ENCODE measurements around the gene PRDM12.

DNA sequence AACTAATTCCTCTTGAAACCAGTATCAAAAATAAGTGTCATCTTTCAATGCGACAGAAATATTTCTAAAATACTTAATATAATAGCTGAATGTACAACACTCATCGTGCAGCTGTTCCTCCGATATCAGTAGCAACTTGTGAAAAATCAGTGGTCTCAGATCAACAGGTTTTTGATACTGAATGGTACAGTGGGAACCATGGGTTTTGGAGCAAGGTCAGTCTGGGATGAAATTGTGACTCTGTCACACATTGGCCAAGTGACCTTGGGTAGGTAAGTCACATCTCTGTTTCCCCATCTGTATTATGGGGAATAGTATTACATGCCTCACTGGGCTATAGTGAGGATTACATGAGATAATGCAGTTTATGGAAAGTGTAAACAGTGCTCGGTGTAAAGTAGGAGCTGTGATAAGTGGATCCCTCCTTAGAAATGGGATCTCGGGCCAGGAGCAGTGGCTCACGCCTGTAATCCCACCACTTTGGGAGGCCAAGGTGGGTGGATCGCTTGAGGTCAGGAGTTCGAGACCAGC, 46.5 kb downstream of the PRDM12 start:
- TF ChIP-seq, protein P1, sequence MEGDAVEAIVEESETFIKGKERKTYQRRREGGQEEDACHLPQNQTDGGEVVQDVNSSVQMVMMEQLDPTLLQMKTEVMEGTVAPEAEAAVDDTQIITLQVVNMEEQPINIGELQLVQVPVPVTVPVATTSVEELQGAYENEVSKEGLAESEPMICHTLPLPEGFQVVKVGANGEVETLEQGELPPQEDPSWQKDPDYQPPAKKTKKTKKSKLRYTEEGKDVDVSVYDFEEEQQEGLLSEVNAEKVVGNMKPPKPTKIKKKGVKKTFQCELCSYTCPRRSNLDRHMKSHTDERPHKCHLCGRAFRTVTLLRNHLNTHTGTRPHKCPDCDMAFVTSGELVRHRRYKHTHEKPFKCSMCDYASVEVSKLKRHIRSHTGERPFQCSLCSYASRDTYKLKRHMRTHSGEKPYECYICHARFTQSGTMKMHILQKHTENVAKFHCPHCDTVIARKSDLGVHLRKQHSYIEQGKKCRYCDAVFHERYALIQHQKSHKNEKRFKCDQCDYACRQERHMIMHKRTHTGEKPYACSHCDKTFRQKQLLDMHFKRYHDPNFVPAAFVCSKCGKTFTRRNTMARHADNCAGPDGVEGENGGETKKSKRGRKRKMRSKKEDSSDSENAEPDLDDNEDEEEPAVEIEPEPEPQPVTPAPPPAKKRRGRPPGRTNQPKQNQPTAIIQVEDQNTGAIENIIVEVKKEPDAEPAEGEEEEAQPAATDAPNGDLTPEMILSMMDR (IDR thresholded peaks at IDR 0.05): no peak
- TF ChIP-seq POLR2AphosphoS5 (IDR thresholded peaks at IDR 0.05; ENCODE audit: insufficient read depth in 1 of 2, low read depth in 1 of 2): no peak

Data from vagina (tissue), 2 donors.